ENCODE data around the gene GDPD4. TPM values are rescaled to one million over a fixed set of nuclear protein-coding genes. Genes with fewer than 3 reads are reported as not detected.

The GDPD4 gene
- total and polyA plus RNA-seq, 2 of the 4 experiments (the other 2 are of a cell fraction) = not detected

DNA sequence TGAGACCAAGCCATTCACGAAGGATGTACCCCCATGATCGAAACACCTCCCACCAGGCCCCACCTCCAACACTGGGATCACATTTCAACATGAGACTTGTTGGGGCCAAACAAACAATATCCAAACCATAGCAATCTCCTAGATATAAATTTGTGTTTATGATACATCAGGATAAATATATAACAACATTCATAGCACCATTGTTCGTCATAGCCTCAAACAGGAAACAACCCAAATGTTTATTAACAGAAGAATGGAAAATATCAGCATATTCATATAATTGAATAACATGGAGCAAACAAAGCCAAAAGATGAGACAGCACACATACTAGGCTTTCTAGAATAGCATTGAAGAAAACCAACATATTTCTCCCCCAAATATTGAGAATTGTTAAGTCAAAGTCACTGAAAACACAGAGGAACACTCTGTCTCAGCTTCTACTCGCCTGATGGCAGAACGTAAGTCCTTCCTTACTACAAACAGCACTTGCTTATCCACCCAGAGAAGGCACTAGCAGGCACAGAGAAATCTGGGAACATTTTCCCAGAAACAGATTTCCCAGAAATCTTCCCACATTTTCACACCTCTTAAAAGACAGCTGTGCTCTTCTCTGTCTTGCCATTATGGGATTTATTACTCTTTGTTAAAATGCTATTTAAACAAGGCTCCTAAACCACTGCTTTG lies 8.1 kb upstream of the GDPD4 start:
- Histone ChIP-seq H4K8ac (ENCODE audit: low read depth in 2 of 2, low read length in 2 of 2) (no peak overlapping the region), H2BK15ac (ENCODE audit: low read depth, low read length) (no peak overlapping the region), H4K91ac (ENCODE audit: insufficient read depth, low read depth, low read length) (no peak overlapping the region), H2AK9ac (replicated peaks; ENCODE audit: low read depth, low read length, poor library complexity) (no peak overlapping the region), H2AK5ac (ENCODE audit: low read depth, low read length) (no peak overlapping the region), H3K4ac (ENCODE audit: low read depth, low read length) (no peak overlapping the region), H2AFZ (replicated peaks; ENCODE audit: low read length, poor library complexity) (peak overlapping the region; percentile 61), H3K9ac (ENCODE audit: low read depth, low read length) (no peak overlapping the region), H3K9me1 (ENCODE audit: insufficient read depth, low read length) (no peaks in the 10 kb centered on the region), H3K56ac (ENCODE audit: extremely low read depth, insufficient read depth, low read length) (no peak overlapping the region), H3K4me1 (ENCODE audit: control insufficient read depth, insufficient read depth, low read length) (peaks cover 3% of the 10 kb centered on the region; the same call in 1 of the 2 replicates), H3K27me3 (ENCODE audit: control insufficient read depth, insufficient read depth, low read length) (no peaks in the 10 kb centered on the region), H3K27ac (ENCODE audit: insufficient read depth, low read length) (no peak overlapping the region), H2BK20ac (ENCODE audit: low read depth, low read length) (no peak overlapping the region), H4K20me1 (ENCODE audit: insufficient read depth, low read length) (no peaks in the 10 kb centered on the region), H3K18ac (ENCODE audit: low read depth, low read length) (no peak overlapping the region), H3K23ac (ENCODE audit: low read depth, low read length) (no peak overlapping the region), H3K14ac (replicated peaks; ENCODE audit: low read depth, low read length) (no peak overlapping the region), H3K4me2 (ENCODE audit: low read depth, low read length) (no peak overlapping the region), H3K9me3 (ENCODE audit: control insufficient read depth, insufficient read depth, low read length) (no peaks in the 10 kb centered on the region), H3K79me1 (ENCODE audit: low read depth in 1 of 2, low read length in 2 of 2) (no peaks in the 10 kb centered on the region), H2BK5ac (ENCODE audit: low read depth, low read length, poor library complexity, severe bottlenecking) (no peak overlapping the region), H2BK120ac (ENCODE audit: low read depth, low read length) (no peak overlapping the region), H3K4me3 (ENCODE audit: insufficient read depth, low read depth, low read length) (no peak overlapping the region), H3K36me3 (ENCODE audit: control insufficient read depth, insufficient read depth, low read length) (no peaks in the 10 kb centered on the region), H4K5ac (ENCODE audit: low read depth, low read length) (no peak overlapping the region)
- no TSS peak for BruUV-seq (replicated peaks)
- peak; percentile 5 for DNase-seq
- intact Hi-C loops (cut with micrococcal nuclease) = no loop called here
- TF ChIP-seq NFE2L2 (IDR thresholded peaks at IDR 0.05; ENCODE audit: low read depth, low read length) (no peak), RAD21 (IDR thresholded peaks at IDR 0.05; ENCODE audit: low read length) (no peak), CHD1 (IDR thresholded peaks at IDR 0.05; ENCODE audit: low read depth, low read length) (no peak), MAFK (IDR thresholded peaks at IDR 0.05; ENCODE audit: low read depth, low read length) (no peak), RFX5 (IDR thresholded peaks at IDR 0.05; ENCODE audit: low read depth, low read length) (no peak), POLR2A (IDR thresholded peaks at IDR 0.05; ENCODE audit: low read depth, low read length) (no peak)
- TF ChIP-seq, protein P1, sequence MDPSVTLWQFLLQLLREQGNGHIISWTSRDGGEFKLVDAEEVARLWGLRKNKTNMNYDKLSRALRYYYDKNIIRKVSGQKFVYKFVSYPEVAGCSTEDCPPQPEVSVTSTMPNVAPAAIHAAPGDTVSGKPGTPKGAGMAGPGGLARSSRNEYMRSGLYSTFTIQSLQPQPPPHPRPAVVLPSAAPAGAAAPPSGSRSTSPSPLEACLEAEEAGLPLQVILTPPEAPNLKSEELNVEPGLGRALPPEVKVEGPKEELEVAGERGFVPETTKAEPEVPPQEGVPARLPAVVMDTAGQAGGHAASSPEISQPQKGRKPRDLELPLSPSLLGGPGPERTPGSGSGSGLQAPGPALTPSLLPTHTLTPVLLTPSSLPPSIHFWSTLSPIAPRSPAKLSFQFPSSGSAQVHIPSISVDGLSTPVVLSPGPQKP (IDR thresholded peaks at IDR 0.05; ENCODE audit: borderline replicate concordance, low read depth, low read length) = no peak
- TF ChIP-seq, protein P2, sequence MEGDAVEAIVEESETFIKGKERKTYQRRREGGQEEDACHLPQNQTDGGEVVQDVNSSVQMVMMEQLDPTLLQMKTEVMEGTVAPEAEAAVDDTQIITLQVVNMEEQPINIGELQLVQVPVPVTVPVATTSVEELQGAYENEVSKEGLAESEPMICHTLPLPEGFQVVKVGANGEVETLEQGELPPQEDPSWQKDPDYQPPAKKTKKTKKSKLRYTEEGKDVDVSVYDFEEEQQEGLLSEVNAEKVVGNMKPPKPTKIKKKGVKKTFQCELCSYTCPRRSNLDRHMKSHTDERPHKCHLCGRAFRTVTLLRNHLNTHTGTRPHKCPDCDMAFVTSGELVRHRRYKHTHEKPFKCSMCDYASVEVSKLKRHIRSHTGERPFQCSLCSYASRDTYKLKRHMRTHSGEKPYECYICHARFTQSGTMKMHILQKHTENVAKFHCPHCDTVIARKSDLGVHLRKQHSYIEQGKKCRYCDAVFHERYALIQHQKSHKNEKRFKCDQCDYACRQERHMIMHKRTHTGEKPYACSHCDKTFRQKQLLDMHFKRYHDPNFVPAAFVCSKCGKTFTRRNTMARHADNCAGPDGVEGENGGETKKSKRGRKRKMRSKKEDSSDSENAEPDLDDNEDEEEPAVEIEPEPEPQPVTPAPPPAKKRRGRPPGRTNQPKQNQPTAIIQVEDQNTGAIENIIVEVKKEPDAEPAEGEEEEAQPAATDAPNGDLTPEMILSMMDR (conservative IDR thresholded peaks at IDR 0.05; ENCODE audit: low read depth, low read length) = no peak
- ATAC-seq (ENCODE audit: low read depth) = no peak
- WGBS, 2 experiments (ENCODE audit: extremely low coverage in 2 of 2, insufficient read length in 1 of 2) = no CpG with 5 or more reads among the region's 5 CpGs
- in situ Hi-C loops (cut with MboI; ENCODE audit: low sequenced_read_pairs) = no loop called here
- ChIA-PET POLR2A (ENCODE audit: unreplicated experiment) (no interaction called here), CTCF (no interaction called here)
- dilution Hi-C loops (cut with HindIII; ENCODE audit: low sequenced_read_pairs, unreplicated experiment) = no loop called here
